ENCODE data around the gene ALG14. TPM values are rescaled to one million over a fixed set of nuclear protein-coding genes. Genes with fewer than 3 reads are reported as not detected.

The ALG14 gene
- total and polyA plus RNA-seq, 2 of the 4 experiments (the other 2 are of a cell fraction): 1.7 to 2.0 TPM

DNA sequence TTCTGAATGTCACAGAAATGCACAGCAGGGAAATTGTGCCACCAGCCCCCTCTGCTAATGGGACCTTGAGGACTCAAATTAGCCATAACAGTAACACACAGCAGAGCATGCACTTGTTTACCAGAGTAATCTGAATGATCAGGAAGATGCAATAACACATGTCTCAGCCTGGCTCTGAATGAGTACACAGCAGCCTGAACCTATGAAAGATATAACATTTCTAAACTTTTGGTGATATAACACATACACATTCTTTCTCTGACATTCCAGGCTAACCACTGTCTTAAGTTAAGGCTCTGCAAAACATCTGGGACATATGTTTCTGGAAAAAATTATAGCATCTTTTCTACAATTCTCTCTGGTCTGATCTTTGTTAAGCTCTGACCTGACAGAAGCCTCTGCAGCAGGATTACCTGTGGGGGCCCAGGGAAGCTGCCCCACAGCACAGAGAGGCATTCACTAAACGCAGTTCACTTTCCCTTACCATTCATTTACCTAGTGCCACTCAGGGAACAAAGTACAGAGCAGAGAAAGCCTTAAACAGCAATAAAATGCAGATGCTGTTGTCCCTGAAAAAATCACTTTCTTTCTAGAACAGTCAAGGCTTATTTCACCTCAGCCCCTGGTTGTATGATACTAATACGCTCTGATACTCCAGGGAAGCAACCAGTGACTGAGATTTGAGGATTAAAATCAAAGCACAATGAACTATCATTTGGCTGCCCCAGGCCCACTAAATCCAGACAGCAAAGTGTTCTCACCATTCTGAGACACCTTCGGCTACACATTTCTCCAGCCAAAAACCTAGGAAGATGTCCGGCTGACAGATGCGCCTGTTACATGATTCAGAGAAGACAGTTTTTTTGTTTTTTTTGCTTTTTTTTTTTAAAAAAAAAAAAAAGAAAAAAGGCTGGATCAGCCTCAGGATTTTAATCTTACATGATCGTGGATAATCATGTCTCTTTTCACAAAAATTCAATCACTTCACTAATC is 91.9 kb downstream of the ALG14 start:
- TF ChIP-seq CTCF (conservative IDR thresholded peaks at IDR 0.05; ENCODE audit: low read depth, low read length) (no peak), MXI1 (IDR thresholded peaks at IDR 0.05; ENCODE audit: borderline replicate concordance, low read depth, low read length) (0 out of 2 replicates have a peak, but pooled peaks have one; percentile 49), RFX5 (IDR thresholded peaks at IDR 0.05; ENCODE audit: low read depth, low read length) (peak; percentile 64; the same call in 1 of the 2 replicates)
- Histone ChIP-seq H2BK15ac (ENCODE audit: low read depth, low read length) (peak overlapping the region; percentile 26; the same call in 1 of the 3 replicates), H3K9ac (ENCODE audit: low read depth, low read length) (no peak overlapping the region), H3K9me3 (ENCODE audit: control insufficient read depth, insufficient read depth, low read length) (no peaks in the 10 kb centered on the region), H3K27ac (ENCODE audit: insufficient read depth, low read length) (peak overlapping the region; percentile 37; the same call in 1 of the 2 replicates), H3K4me3 (ENCODE audit: insufficient read depth, low read depth, low read length) (no peak overlapping the region), H2AK5ac (ENCODE audit: low read depth, low read length) (peak overlapping the region; percentile 47; the same call in 1 of the 2 replicates), H3K4me2 (ENCODE audit: low read depth, low read length) (peak overlapping the region; percentile 31; the same call in 1 of the 2 replicates), H2BK120ac (ENCODE audit: low read depth, low read length) (peak overlapping the region; percentile 11; the same call in 1 of the 2 replicates), H2AFZ (replicated peaks; ENCODE audit: low read length, poor library complexity) (no peak overlapping the region), H3K4ac (ENCODE audit: low read depth, low read length) (peak overlapping the region; percentile 18; the same call in 1 of the 2 replicates), H3K14ac (replicated peaks; ENCODE audit: low read depth, low read length) (0 out of 2 replicates have a peak overlapping the region, but pooled peaks have one; percentile 16), H2AK9ac (replicated peaks; ENCODE audit: low read depth, low read length, poor library complexity) (no peak overlapping the region), H3K56ac (ENCODE audit: extremely low read depth, insufficient read depth, low read length) (no peak overlapping the region), H3K36me3 (ENCODE audit: control insufficient read depth, insufficient read depth, low read length) (no peaks in the 10 kb centered on the region), H4K5ac (ENCODE audit: low read depth, low read length) (no peak overlapping the region), H3K23ac (ENCODE audit: low read depth, low read length) (no peak overlapping the region), H4K8ac (ENCODE audit: low read depth in 2 of 2, low read length in 2 of 2) (peak overlapping the region in 1 of 2 experiments; percentile 14; a peak in 2 of 4 replicates), H2BK5ac (ENCODE audit: low read depth, low read length, poor library complexity, severe bottlenecking) (no peak overlapping the region), H3K9me1 (ENCODE audit: insufficient read depth, low read length) (peaks cover 3% of the 10 kb centered on the region; the same call in 1 of the 2 replicates), H3K4me1 (ENCODE audit: control insufficient read depth, insufficient read depth, low read length) (peaks cover 12% of the 10 kb centered on the region), H4K91ac (ENCODE audit: insufficient read depth, low read depth, low read length) (peak overlapping the region; percentile 31; the same call in 1 of the 2 replicates), H4K20me1 (ENCODE audit: insufficient read depth, low read length) (no peaks in the 10 kb centered on the region), H2BK20ac (ENCODE audit: low read depth, low read length) (peak overlapping the region; percentile 58), H3K18ac (ENCODE audit: low read depth, low read length) (peak overlapping the region; percentile 34; the same call in 1 of the 2 replicates), H3K79me1 (ENCODE audit: low read depth in 1 of 2, low read length in 2 of 2) (peaks cover 0 to 6% of the 10 kb centered on the region in 2 experiments; a peak in 1 of 4 replicates), H3K27me3 (ENCODE audit: control insufficient read depth, insufficient read depth, low read length) (no peaks in the 10 kb centered on the region)
- ATAC-seq (ENCODE audit: low read depth) (peak; percentile 87), DNase-seq (peak; percentile 81)
- no TSS peak for BruUV-seq (replicated peaks)
- WGBS, 2 experiments (ENCODE audit: extremely low coverage in 2 of 2, insufficient read length in 1 of 2): 50% methylated on average over 1 of the region's 6 CpGs; no CpG with 5 or more reads in 1 of the 2 experiments
- ChIA-PET POLR2A (ENCODE audit: unreplicated experiment) (no interaction called here), CTCF (interaction anchor here (0.6 to 0.8 kb wide), 2 partner anchors 61 to 140 kb away, joined by 3 to 5 read pairs; no protein-coding TSS in a partner anchor)
- in situ Hi-C loops (cut with MboI; ENCODE audit: low sequenced_read_pairs) (no loop called here), intact Hi-C loops (cut with micrococcal nuclease) (no loop called here), dilution Hi-C loops (cut with HindIII; ENCODE audit: low sequenced_read_pairs, unreplicated experiment) (no loop called here)
